Measurements from ENCODE around the gene TEX13B.

TEX13B gene

GRCh38 chrX:107982356-107982755, at the start of gene TEX13B:
Gene TEX13B, minus strand, starts transcription at chrX:107982370. Its CDS starts 243 bp downstream, at chrX:107982127.
- Mint-ChIP-seq H3K4me3 (no peak within 1 kb of the TSS), H3K36me3 (ENCODE audit: insufficient read depth) (no peaks in the 10 kb centered on the region), H3K4me1 (no peaks in the 10 kb centered on the region), H3K9me3 (no peaks in the 10 kb centered on the region), H3K27ac (ENCODE audit: low read depth) (no peak within 1 kb of the TSS), H3K27me3 (no peaks in the 10 kb centered on the region)
- ATAC-seq (replicated peaks; ENCODE audit: extremely low read depth, poor library complexity, severe bottlenecking) (no peak), DNase-seq (ENCODE audit: low spot score in 2 of 2) (no peak)

- Mint-ChIP-seq H3K4me3 (no peak overlapping the region), H3K36me3 (ENCODE audit: insufficient read depth) (peaks cover 2% of the 10 kb centered on the region), H3K4me1 (peaks cover 20% of the 10 kb centered on the region), H3K9me3 (no peaks in the 10 kb centered on the region), H3K27ac (ENCODE audit: low read depth) (no peak overlapping the region), H3K27me3 (no peaks in the 10 kb centered on the region)
- DNase-seq (ENCODE audit: low spot score in 2 of 2) (no peak), ATAC-seq (replicated peaks; ENCODE audit: extremely low read depth, poor library complexity, severe bottlenecking) (no peak)
Measured at GRCh38 chrX:108029928-108030711, 48.0 kb upstream of the TEX13B start.

DNA sequence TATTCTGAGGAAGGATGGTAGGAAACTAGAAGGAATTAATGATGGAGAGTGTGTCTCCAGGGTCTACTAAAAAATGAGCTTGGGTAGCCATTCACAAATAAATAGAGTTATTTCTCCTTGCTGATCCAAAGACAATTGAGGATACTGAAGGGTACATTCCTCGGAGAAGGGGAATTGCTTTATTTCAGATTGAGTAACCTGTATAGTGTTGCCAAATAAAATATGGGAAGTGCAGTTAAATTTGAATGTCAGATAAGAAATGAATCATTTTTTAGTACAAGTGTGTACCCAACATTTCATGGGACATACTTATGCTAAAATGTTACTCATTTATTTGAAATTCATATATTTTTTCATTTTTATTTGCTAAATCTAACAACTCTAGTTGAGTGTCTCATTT, 46.7 kb upstream of the TEX13B start:
- Mint-ChIP-seq H3K9me3 (no peaks in the 10 kb centered on the region), H3K4me1 (peaks cover 22% of the 10 kb centered on the region), H3K4me3 (no peak overlapping the region), H3K27ac (ENCODE audit: low read depth) (no peak overlapping the region), H3K36me3 (ENCODE audit: insufficient read depth) (peaks cover 2% of the 10 kb centered on the region), H3K27me3 (no peaks in the 10 kb centered on the region)
- no peak for ATAC-seq (replicated peaks; ENCODE audit: extremely low read depth, poor library complexity, severe bottlenecking)
- no peak for DNase-seq (ENCODE audit: low spot score in 2 of 2)

- H3K4me3 Mint-ChIP-seq = no peak overlapping the region
- peak; percentile 68 for ATAC-seq (replicated peaks; ENCODE audit: extremely low read depth, poor library complexity, severe bottlenecking)
- peaks cover 27% of the 10 kb centered on the region for H3K4me1 Mint-ChIP-seq
- H3K36me3 Mint-ChIP-seq (ENCODE audit: insufficient read depth) = no peaks in the 10 kb centered on the region
- DNase-seq (ENCODE audit: low spot score in 2 of 2) = no peak
- H3K9me3 Mint-ChIP-seq = no peaks in the 10 kb centered on the region
- H3K27me3 Mint-ChIP-seq = no peaks in the 10 kb centered on the region
- H3K27ac Mint-ChIP-seq (ENCODE audit: low read depth) = no peak overlapping the region
Measured at GRCh38 chrX:108025954-108026600, 43.9 kb upstream of the TEX13B start.

- no peak overlapping the region for H3K4me3 Mint-ChIP-seq
- H3K4me1 Mint-ChIP-seq = peaks cover 28% of the 10 kb centered on the region
- ATAC-seq (replicated peaks; ENCODE audit: extremely low read depth, poor library complexity, severe bottlenecking) (no peak), DNase-seq (ENCODE audit: low spot score in 2 of 2) (no peak)
- no peak overlapping the region for H3K27ac Mint-ChIP-seq (ENCODE audit: low read depth)
- H3K27me3 Mint-ChIP-seq = no peaks in the 10 kb centered on the region
- no peaks in the 10 kb centered on the region for H3K9me3 Mint-ChIP-seq
- H3K36me3 Mint-ChIP-seq (ENCODE audit: insufficient read depth) = no peaks in the 10 kb centered on the region
Measured at GRCh38 chrX:108025376-108025775, 43.2 kb upstream of the TEX13B start.

DNA sequence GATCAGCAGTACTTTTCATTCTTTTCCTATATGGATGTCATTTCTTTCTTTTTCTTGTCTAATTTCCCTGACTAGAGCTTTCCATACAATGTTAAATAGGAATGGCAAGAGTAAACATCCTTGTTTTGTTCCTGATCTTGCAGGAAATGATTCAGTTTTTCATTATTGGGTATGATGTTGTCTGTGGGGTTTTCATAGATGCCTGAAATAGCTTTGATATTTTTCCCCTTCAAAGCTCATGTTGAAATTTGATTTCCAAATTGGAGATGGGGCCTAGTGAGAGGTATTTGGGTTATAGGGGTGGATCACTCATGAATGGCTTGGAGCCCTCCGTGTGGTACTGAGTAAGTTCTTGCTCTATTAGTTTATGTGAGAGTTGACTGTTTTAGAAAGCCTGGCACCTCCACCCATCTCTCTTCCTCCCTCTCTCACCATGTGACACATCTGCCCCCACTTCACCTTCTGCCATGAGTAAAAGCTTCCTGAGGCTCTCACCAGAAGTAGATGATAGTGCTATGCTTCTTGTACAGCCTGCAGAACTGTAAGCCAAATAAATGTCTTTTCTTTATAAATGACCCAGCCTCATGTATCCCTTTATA, 40.4 kb upstream of the TEX13B start:
- Mint-ChIP-seq H3K4me1 (peaks cover 38% of the 10 kb centered on the region), H3K9me3 (no peaks in the 10 kb centered on the region), H3K36me3 (ENCODE audit: insufficient read depth) (peaks cover 2% of the 10 kb centered on the region), H3K4me3 (no peak overlapping the region), H3K27ac (ENCODE audit: low read depth) (no peak overlapping the region), H3K27me3 (no peaks in the 10 kb centered on the region)
- no peak for ATAC-seq (replicated peaks; ENCODE audit: extremely low read depth, poor library complexity, severe bottlenecking)
- no peak for DNase-seq (ENCODE audit: low spot score in 2 of 2)

DNA sequence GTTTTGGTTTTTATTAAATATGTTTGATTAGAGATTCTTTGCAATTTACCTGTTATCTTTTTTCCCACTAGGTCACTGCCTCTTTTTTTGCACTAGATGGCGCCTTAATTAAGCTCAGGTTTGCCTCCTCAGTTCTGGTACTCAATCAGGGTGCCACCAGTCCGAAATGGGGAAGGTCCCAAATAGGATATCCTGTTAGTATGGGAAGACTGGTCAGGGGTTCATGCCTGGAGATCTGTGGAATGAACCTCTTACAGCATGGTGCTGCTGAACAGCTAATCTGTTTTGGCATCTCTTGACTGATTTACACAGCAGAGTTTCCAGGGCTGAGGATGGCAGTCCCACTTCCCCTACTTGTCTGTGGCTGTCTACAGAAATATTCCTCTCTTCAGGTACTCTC, 38.5 kb upstream of the TEX13B start:
- DNase-seq (ENCODE audit: low spot score in 2 of 2) (no peak), ATAC-seq (replicated peaks; ENCODE audit: extremely low read depth, poor library complexity, severe bottlenecking) (no peak)
- Mint-ChIP-seq H3K4me3 (peak overlapping the region; percentile 84), H3K27ac (ENCODE audit: low read depth) (peak overlapping the region; percentile 88), H3K4me1 (peaks cover 38% of the 10 kb centered on the region), H3K27me3 (no peaks in the 10 kb centered on the region), H3K36me3 (ENCODE audit: insufficient read depth) (peaks cover 2% of the 10 kb centered on the region), H3K9me3 (no peaks in the 10 kb centered on the region)

- peaks cover 35% of the 10 kb centered on the region for H3K4me1 Mint-ChIP-seq
- peak overlapping the region; percentile 88 for H3K27ac Mint-ChIP-seq (ENCODE audit: low read depth)
- no peak for ATAC-seq (replicated peaks; ENCODE audit: extremely low read depth, poor library complexity, severe bottlenecking)
- H3K27me3 Mint-ChIP-seq = no peaks in the 10 kb centered on the region
- H3K9me3 Mint-ChIP-seq = no peaks in the 10 kb centered on the region
- peak overlapping the region; percentile 84 for H3K4me3 Mint-ChIP-seq
- DNase-seq (ENCODE audit: low spot score in 2 of 2) = no peak
- peaks cover 2% of the 10 kb centered on the region for H3K36me3 Mint-ChIP-seq (ENCODE audit: insufficient read depth)
Measured at GRCh38 chrX:108019382-108019875, 37.3 kb upstream of the TEX13B start.

GRCh38 chrX:108018656-108019381, 36.6 kb upstream of the TEX13B start:
- peaks cover 2% of the 10 kb centered on the region for H3K36me3 Mint-ChIP-seq (ENCODE audit: insufficient read depth)
- H3K4me3 Mint-ChIP-seq = peak overlapping the region; percentile 84
- H3K4me1 Mint-ChIP-seq = peaks cover 33% of the 10 kb centered on the region
- ATAC-seq (replicated peaks; ENCODE audit: extremely low read depth, poor library complexity, severe bottlenecking) (peak; percentile 94), DNase-seq (ENCODE audit: low spot score in 2 of 2) (peak in 1 of 2 donors; percentile 13)
- H3K9me3 Mint-ChIP-seq = no peaks in the 10 kb centered on the region
- H3K27me3 Mint-ChIP-seq = no peaks in the 10 kb centered on the region
- peak overlapping the region; percentile 88 for H3K27ac Mint-ChIP-seq (ENCODE audit: low read depth)

GRCh38 chrX:108001218-108001814, 19.1 kb upstream of the TEX13B start:
- peak; percentile 64 for ATAC-seq (replicated peaks; ENCODE audit: extremely low read depth, poor library complexity, severe bottlenecking)

GRCh38 chrX:108000751-108001150, 18.6 kb upstream of the TEX13B start:
- H3K27me3 Mint-ChIP-seq = peaks cover 36% of the 10 kb centered on the region
- peaks cover 6% of the 10 kb centered on the region for H3K4me1 Mint-ChIP-seq
- no peak overlapping the region for H3K4me3 Mint-ChIP-seq
- no peak for ATAC-seq (replicated peaks; ENCODE audit: extremely low read depth, poor library complexity, severe bottlenecking)
- H3K9me3 Mint-ChIP-seq = no peaks in the 10 kb centered on the region
- DNase-seq (ENCODE audit: low spot score in 2 of 2) = no peak
- H3K27ac Mint-ChIP-seq (ENCODE audit: low read depth) = no peak overlapping the region
- no peaks in the 10 kb centered on the region for H3K36me3 Mint-ChIP-seq (ENCODE audit: insufficient read depth)

More at GRCh38 chrX:108001218-108001814, 19.1 kb upstream of the TEX13B start:
- no peak overlapping the region for H3K27ac Mint-ChIP-seq (ENCODE audit: low read depth)
- no peaks in the 10 kb centered on the region for H3K36me3 Mint-ChIP-seq (ENCODE audit: insufficient read depth)
- H3K27me3 Mint-ChIP-seq = peaks cover 31% of the 10 kb centered on the region
- H3K9me3 Mint-ChIP-seq = no peaks in the 10 kb centered on the region
- no peak overlapping the region for H3K4me3 Mint-ChIP-seq
- DNase-seq (ENCODE audit: low spot score in 2 of 2) = peak in 1 of 2 donors; percentile 9
- peaks cover 6% of the 10 kb centered on the region for H3K4me1 Mint-ChIP-seq

DNA sequence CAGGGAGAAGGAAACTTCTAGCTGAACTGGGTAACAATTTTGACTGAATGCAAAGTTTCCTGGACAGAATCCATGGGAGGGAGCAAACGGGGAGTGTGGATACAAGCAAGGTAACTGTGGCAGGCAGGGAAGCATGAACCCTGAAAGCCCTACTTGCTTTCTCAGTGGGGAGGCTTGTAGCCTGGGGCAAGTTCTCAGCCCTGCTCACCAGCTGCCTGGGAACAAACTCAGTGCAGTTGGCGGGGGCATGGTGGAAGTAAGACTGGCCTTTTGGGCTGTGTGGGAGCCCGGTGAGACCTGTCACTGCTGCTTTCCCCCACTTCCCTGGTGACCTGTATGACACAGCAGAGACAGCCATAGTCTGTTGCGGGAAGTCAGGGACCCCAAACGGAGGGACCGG, 14.0 kb upstream of the TEX13B start:
- Mint-ChIP-seq H3K9me3 (no peaks in the 10 kb centered on the region), H3K36me3 (ENCODE audit: insufficient read depth) (no peaks in the 10 kb centered on the region), H3K27me3 (peaks cover 16% of the 10 kb centered on the region), H3K4me1 (no peaks in the 10 kb centered on the region), H3K27ac (ENCODE audit: low read depth) (no peak overlapping the region), H3K4me3 (no peak overlapping the region)
- no peak for ATAC-seq (replicated peaks; ENCODE audit: extremely low read depth, poor library complexity, severe bottlenecking)
- no peak for DNase-seq (ENCODE audit: low spot score in 2 of 2)

Data from central memory CD8-positive, alpha-beta T cell (primary cell).